Testis (tissue), 3 donors: ENCODE results near the gene PPHLN1. TPM values are rescaled to one million over a fixed set of nuclear protein-coding genes. Genes with fewer than 3 reads are reported as not detected.

Experiments
- DNase-seq: peaks from one replicate; pipeline ENCODE4 v3.0.0-alpha.2; 2019
- H3K27ac ChIP-seq, 2 donors: fragments of 200-600 bp; sonication (generic); one replicate each; pipeline ENCODE4 v1.5.1; 2019
- H3K27me3 ChIP-seq: fragments of 200-600 bp; sonication (generic); one replicate; pipeline ENCODE4 v1.5.1; 2019
- H3K36me3 ChIP-seq: fragments of 200-600 bp; sonication (generic); one replicate; pipeline ENCODE4 v1.5.1; 2017; ENCODE audit warnings: low read depth; ENCODE audit errors: missing control alignments
- H3K4me1 ChIP-seq: fragments of 200-600 bp; sonication (generic); one replicate; pipeline ENCODE4 v1.5.1; 2019
- H3K4me3 ChIP-seq, 2 donors: fragments of 200-600 bp; sonication (generic); one replicate each; pipeline ENCODE4 v1.5.1; 2017 to 2019
- H3K9me3 ChIP-seq: fragments of 200-600 bp; sonication (generic); one replicate; pipeline ENCODE4 v1.5.1; 2017
- CTCF ChIP-seq, 3 experiments: fragments of 450-650 bp in 2 of 3; fragments of 200-600 bp in 1 of 3; sonication (generic) in 1 of 3; IDR thresholded peaks; one replicate each; pipeline ENCODE4 v1.5.1; 2016 to 2019; ENCODE audit warnings: antibody characterized with exemption in 3 of 3, mild to moderate bottlenecking in 2 of 3, moderate library complexity in 1 of 3
- POLR2A ChIP-seq: fragments of 450-650 bp; IDR thresholded peaks from one replicate; pipeline ENCODE4 v1.6.1; 2017; ENCODE audit warnings: antibody characterized with exemption, mild to moderate bottlenecking, moderate library complexity
- WGBS, 2 donors: methylation state at CpG; one replicate each; pipeline ENCODE4 v1.1.5; 2018; 5-methylcytosine and 5-hydroxymethylcytosine counted together
- intact Hi-C: fragments of 100-400 bp; cut with DNase I; formaldehyde crosslinking; loops from one replicate; pipeline ENCODE4 v1.15.1; 2023; ENCODE audit warnings: low total_unique reads
- polyA plus RNA-seq: library from polyadenylated mRNA; stranded (reverse); fragments of 350-450 nt; fragmentation: Illumina TruSeq; extraction: RNeasy Lipid Tissue Mini Kit (QIAGEN cat#74804); gene quantifications from one replicate; pipeline ENCODE4 v1.2.3, GENCODE V29; 2014; ENCODE audit warnings: low read depth, low replicate concordance; ENCODE audit not compliant: insufficient read depth
- total RNA-seq, 2 donors: library from RNA; depleted of rRNA; stranded (reverse); fragments of >200 nt; gene quantifications; one replicate each; pipeline ENCODE4 v1.2.3, GENCODE V29; 2016

Gene PPHLN1
- total and polyA plus RNA-seq, 3 donors from 2014 or later = 83.1 to 101 (median 91.7) TPM

GRCh38 chr12:42426746-42427145 is 100.8 kb downstream of the PPHLN1 start:
- H3K27ac ChIP-seq = no peak overlapping the region
- no peaks in the 10 kb centered on the region for H3K9me3 ChIP-seq
- WGBS, 2 donors = 85 to 93% methylated on average over 6 of the region's 6 CpGs
- no peak for TF ChIP-seq CTCF (IDR thresholded peaks at IDR 0.05)
- TF ChIP-seq POLR2A = no peak
- no peaks in the 10 kb centered on the region for H3K4me1 ChIP-seq
- intact Hi-C loops = no loop called here
- no peak for DNase-seq
- no peaks in the 10 kb centered on the region for H3K36me3 ChIP-seq
- no peak overlapping the region for H3K4me3 ChIP-seq
- H3K27me3 ChIP-seq = no peaks in the 10 kb centered on the region

GRCh38 chr12:42428850-42429249 is 102.9 kb downstream of the PPHLN1 start:
- 68 to 97% methylated on average over 2 of the region's 2 CpGs for WGBS, 2 donors
- H3K4me1 ChIP-seq = no peaks in the 10 kb centered on the region
- no peaks in the 10 kb centered on the region for H3K36me3 ChIP-seq
- DNase-seq = no peak
- intact Hi-C loops = no loop called here
- TF ChIP-seq CTCF (IDR thresholded peaks at IDR 0.05) (no peak), POLR2A (no peak)
- no peaks in the 10 kb centered on the region for H3K9me3 ChIP-seq
- no peak overlapping the region for H3K27ac ChIP-seq
- no peak overlapping the region for H3K4me3 ChIP-seq
- no peaks in the 10 kb centered on the region for H3K27me3 ChIP-seq

GRCh38 chr12:42432517-42433140 is 106.7 kb downstream of the PPHLN1 start:
- 94 to 97% methylated on average over 5 of the region's 5 CpGs for WGBS, 2 donors
- Histone ChIP-seq H3K9me3 (no peaks in the 10 kb centered on the region), H3K4me3 (no peak overlapping the region), H3K27ac (no peak overlapping the region), H3K36me3 (no peaks in the 10 kb centered on the region), H3K27me3 (no peaks in the 10 kb centered on the region), H3K4me1 (no peaks in the 10 kb centered on the region)
- TF ChIP-seq CTCF (IDR thresholded peaks at IDR 0.05) (no peak), POLR2A (no peak)
- intact Hi-C loops = no loop called here
- no peak for DNase-seq

GRCh38 chr12:42440608-42441007 is 114.6 kb downstream of the PPHLN1 start:
- no peaks in the 10 kb centered on the region for H3K9me3 ChIP-seq
- TF ChIP-seq CTCF (IDR thresholded peaks at IDR 0.05) (no peak), POLR2A (no peak)
- no peaks in the 10 kb centered on the region for H3K36me3 ChIP-seq
- no peaks in the 10 kb centered on the region for H3K4me1 ChIP-seq
- no peak for DNase-seq
- 92 to 98% methylated on average over 11 of the region's 11 CpGs for WGBS, 2 donors
- H3K27me3 ChIP-seq = no peaks in the 10 kb centered on the region
- H3K27ac ChIP-seq = no peak overlapping the region
- intact Hi-C loops = no loop called here
- no peak overlapping the region for H3K4me3 ChIP-seq

- H3K36me3 ChIP-seq = no peaks in the 10 kb centered on the region
- no peaks in the 10 kb centered on the region for H3K4me1 ChIP-seq
- no peak overlapping the region for H3K27ac ChIP-seq
- WGBS, 2 donors = 91 to 92% methylated on average over 19 of the region's 19 CpGs
- no peak for DNase-seq
- no peak overlapping the region for H3K4me3 ChIP-seq
- intact Hi-C loops = no loop called here
- H3K9me3 ChIP-seq = no peaks in the 10 kb centered on the region
- no peak for TF ChIP-seq CTCF (IDR thresholded peaks at IDR 0.05)
- no peak for TF ChIP-seq POLR2A
- H3K27me3 ChIP-seq = no peaks in the 10 kb centered on the region
These were observed 116.4 kb downstream of the PPHLN1 start for GRCh38 chr12:42442311-42442759.
